ENCODE results near the gene MORN1.
A peak's percentile ranks its signal among the peaks of the same experiment; 100 is the strongest.

Gene MORN1

GRCh38 chr1:2415337-2415736 lies 24.0 kb upstream of the MORN1 start:
- peaks cover 25 to 52% of the 10 kb centered on the region in 2 donors for H3K4me1 Mint-ChIP-seq
- H3K36me3 Mint-ChIP-seq = peaks cover 3 to 4% of the 10 kb centered on the region in 2 donors
- peaks cover 10 to 14% of the 10 kb centered on the region in 2 donors for H3K27me3 Mint-ChIP-seq
- peak overlapping the region; percentile 69 to 73 for H3K4me3 Mint-ChIP-seq
- no peak for DNase-seq
- H3K27ac Mint-ChIP-seq = peak overlapping the region; percentile 62
- no peaks in the 10 kb centered on the region for H3K9me3 Mint-ChIP-seq
- no peak for ATAC-seq (replicated peaks)

GRCh38 chr1:2414297-2414958 lies 23.1 kb upstream of the MORN1 start:
- Mint-ChIP-seq H3K27me3 (peaks cover 4 to 14% of the 10 kb centered on the region in 2 donors), H3K9me3 (no peaks in the 10 kb centered on the region), H3K4me3 (peak overlapping the region; percentile 91 to 92), H3K4me1 (peaks cover 25 to 60% of the 10 kb centered on the region in 2 donors), H3K36me3 (peaks cover 6 to 7% of the 10 kb centered on the region in 2 donors), H3K27ac (peak overlapping the region; percentile 88)
- ATAC-seq (replicated peaks) = peak; percentile 17 to 27
- peak; percentile 70 for DNase-seq

DNA sequence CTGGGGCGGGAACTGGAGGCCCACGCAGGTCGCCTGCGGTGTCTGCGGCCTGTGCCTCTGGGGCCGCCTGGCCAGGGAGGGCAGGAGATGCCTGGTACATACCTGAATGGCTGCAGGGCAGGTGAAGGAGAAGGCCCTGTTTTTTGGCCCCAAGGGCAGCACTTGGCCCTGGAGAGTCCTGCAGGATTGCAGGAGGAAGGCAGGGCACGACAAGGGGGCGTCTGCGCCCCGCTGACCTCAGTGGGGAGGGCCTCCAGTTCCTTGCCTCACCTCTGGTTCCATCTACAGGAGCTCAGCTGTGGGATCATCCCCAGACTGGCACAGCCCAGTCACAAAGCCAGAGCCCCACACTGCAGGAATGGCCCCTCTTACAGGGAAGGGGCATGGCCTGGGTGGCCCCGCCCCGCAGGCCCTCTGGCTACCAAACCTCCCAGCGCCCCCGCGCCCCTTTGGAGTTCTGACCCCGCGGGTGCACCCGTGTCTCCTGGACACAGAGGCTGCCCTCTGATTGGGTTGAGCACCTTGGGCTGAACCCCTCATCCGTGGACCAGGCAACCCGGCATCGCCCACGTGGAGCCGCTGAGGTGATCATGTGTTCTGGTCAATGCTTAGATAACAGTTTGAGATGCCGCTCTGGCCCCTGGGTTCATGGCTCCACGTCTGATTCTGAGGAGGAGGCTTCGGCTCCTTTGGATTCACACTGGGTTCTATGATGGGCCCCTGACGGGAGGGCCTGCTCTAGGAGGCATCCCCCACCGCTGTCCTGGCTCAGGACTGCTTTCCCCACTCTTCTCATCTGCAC lies 22.3 kb upstream of the MORN1 start:
- Mint-ChIP-seq H3K9me3 (no peaks in the 10 kb centered on the region), H3K27me3 (peaks cover 0 to 9% of the 10 kb centered on the region in 2 donors), H3K4me1 (peaks cover 22 to 67% of the 10 kb centered on the region in 2 donors), H3K36me3 (peaks cover 12 to 14% of the 10 kb centered on the region in 2 donors), H3K4me3 (peak overlapping the region; percentile 91 to 92), H3K27ac (peak overlapping the region; percentile 88)
- ATAC-seq (replicated peaks) = no peak
- no peak for DNase-seq

GRCh38 chr1:2412773-2413494 lies 21.6 kb upstream of the MORN1 start:
- H3K27me3 Mint-ChIP-seq = peaks cover 0 to 9% of the 10 kb centered on the region in 2 donors
- ATAC-seq (replicated peaks) (peak; percentile 45 to 48), DNase-seq (peak; percentile 55)
- H3K9me3 Mint-ChIP-seq = no peaks in the 10 kb centered on the region
- H3K27ac Mint-ChIP-seq = peak overlapping the region; percentile 71
- peak overlapping the region; percentile 91 to 92 for H3K4me3 Mint-ChIP-seq
- H3K4me1 Mint-ChIP-seq = peaks cover 22 to 67% of the 10 kb centered on the region in 2 donors
- peaks cover 12 to 14% of the 10 kb centered on the region in 2 donors for H3K36me3 Mint-ChIP-seq

DNA sequence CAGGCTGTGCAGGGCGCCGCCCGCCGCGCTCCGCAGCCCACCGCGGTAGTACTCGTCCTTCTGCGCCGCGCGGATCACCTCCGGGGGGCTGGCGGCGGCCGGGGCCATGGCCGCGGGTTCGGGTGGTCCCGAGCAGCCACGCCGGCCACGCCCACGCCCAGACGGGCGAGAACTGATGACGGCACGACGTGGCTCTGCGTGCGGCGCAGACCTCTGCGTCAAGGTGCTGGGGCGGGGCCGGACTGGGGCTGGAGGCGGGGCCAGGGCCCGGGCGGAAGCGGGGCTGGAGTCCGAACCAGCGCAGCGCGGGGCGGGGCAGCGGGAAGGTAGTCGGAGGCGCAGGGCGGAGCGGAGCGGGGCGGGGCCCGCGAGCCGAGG lies 21.0 kb upstream of the MORN1 start, which contains the start of gene PEX10:
PEX10 (minus strand) TSS at position 170 of the 378 bp plus-strand sequence; CDS start at position 108, 62 bp downstream.
- H3K27me3 Mint-ChIP-seq = peaks cover 0 to 9% of the 10 kb centered on the region in 2 donors
- H3K4me1 Mint-ChIP-seq = peaks cover 26 to 71% of the 10 kb centered on the region in 2 donors
- H3K9me3 Mint-ChIP-seq = no peaks in the 10 kb centered on the region
- DNase-seq (peak; percentile 99), ATAC-seq (replicated peaks) (peak; percentile 89 to 93)
- peaks cover 16 to 19% of the 10 kb centered on the region in 2 donors for H3K36me3 Mint-ChIP-seq
- peak within 1 kb of the TSS; percentile 91 to 92 for H3K4me3 Mint-ChIP-seq
- H3K27ac Mint-ChIP-seq = peak within 1 kb of the TSS; percentile 96

DNA sequence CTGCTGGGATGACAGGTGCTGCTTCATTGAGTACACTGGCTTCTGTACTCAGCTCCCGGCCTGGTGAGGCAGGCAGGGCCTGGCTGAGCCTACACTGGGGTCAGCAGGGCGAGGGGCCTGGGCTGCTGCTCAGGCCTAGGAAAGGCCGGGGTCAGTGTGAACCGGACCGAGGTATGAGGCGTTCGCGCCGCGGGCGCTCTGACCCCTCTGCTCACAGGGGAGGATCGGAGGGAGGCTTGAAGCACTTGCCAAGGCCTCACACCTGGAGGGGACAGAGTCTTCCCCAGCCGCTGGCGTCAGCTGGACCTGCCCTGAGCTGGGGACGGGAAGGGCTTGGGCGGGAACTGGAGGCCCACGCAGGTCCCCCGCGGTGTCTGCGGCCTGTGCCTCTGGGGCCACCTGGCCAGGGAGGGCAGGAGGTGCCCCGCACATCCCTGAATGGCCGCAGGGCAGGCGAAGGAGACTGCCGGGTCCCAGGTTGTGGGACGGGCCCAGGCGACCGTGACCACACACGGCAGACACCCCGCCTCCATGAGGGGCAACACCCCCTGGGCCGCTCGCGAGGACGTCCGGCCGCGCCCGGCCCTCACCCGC lies 20.5 kb upstream of the MORN1 start:
- H3K36me3 Mint-ChIP-seq = peaks cover 16 to 21% of the 10 kb centered on the region in 2 donors
- H3K9me3 Mint-ChIP-seq = no peaks in the 10 kb centered on the region
- peak overlapping the region; percentile 96 for H3K27ac Mint-ChIP-seq
- ATAC-seq (replicated peaks) (peak; percentile 33 to 40), DNase-seq (no peak)
- peak overlapping the region; percentile 91 to 92 for H3K4me3 Mint-ChIP-seq
- peaks cover 0 to 6% of the 10 kb centered on the region in 2 donors for H3K27me3 Mint-ChIP-seq
- H3K4me1 Mint-ChIP-seq = peaks cover 27 to 69% of the 10 kb centered on the region in 2 donors

- ATAC-seq (replicated peaks) (no peak), DNase-seq (no peak)
- Mint-ChIP-seq H3K4me1 (peaks cover 20 to 47% of the 10 kb centered on the region in 2 donors), H3K27me3 (no peaks in the 10 kb centered on the region), H3K4me3 (no peak overlapping the region), H3K9me3 (no peaks in the 10 kb centered on the region), H3K27ac (no peak overlapping the region), H3K36me3 (peaks cover 19 to 24% of the 10 kb centered on the region in 2 donors)
Measured at GRCh38 chr1:2409745-2410144, 18.4 kb upstream of the MORN1 start.

DNA sequence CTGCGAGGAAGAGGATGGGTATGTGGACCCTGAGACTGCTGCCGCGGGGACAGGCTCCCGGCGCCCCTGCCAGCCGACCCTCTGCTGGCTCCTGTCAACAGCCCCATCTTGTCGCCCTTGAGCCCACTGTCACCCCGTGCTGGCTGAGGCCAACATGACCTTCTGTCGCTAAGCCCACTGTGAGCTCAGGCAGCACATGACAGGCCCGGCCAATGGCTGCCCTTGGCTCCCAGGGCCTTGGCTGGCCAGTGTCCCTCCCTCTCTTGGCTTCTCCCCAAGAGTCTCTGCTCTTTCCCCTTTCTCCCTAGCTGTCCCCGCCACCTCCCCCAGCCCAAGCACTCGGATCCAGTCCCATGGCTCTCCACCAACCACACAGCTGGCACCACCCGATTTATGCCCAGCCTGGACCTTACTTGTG lies 17.5 kb upstream of the MORN1 start:
- H3K4me1 Mint-ChIP-seq = peaks cover 13 to 39% of the 10 kb centered on the region in 2 donors
- ATAC-seq (replicated peaks) (no peak), DNase-seq (no peak)
- no peaks in the 10 kb centered on the region for H3K27me3 Mint-ChIP-seq
- H3K9me3 Mint-ChIP-seq = no peaks in the 10 kb centered on the region
- no peak overlapping the region for H3K27ac Mint-ChIP-seq
- peaks cover 19 to 24% of the 10 kb centered on the region in 2 donors for H3K36me3 Mint-ChIP-seq
- H3K4me3 Mint-ChIP-seq = no peak overlapping the region

DNA sequence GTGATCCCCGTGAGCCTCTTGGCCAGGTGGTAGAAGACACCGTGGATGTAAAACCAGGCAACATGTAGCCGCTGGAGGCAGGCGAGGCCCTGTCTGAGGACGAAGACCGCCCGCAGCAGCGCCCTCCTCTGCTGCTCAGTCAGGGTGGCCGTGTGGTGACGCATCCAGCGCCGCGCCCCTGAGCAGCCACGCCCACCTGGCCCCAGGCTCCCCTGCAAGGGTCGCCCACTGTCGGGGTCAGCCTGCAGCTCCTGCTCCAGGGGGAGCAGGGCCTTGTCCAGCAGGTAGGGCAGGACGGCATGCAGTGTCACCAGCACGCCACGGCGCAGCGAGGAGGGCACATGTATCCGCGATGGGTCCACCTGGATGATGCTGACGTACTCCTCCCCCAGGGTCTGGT lies 17.1 kb upstream of the MORN1 start:
- Mint-ChIP-seq H3K27ac (no peak overlapping the region), H3K27me3 (no peaks in the 10 kb centered on the region)

DNA sequence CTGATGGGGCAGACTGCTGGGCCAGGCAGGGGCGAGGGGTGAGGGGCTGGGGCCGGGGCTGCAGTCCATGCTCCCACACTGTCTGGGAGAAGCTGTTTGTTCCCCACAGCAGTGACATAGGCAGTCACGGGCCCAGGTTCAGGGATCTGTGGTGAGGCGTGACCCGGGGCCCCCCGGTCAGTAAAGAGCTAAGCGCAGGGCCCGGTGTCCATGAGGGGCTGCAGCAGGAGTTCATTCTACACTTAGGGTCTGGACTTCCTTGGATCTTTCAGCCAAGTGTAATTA lies 16.6 kb upstream of the MORN1 start:
- Mint-ChIP-seq H3K27ac (no peak overlapping the region), H3K4me3 (no peak overlapping the region), H3K4me1 (peaks cover 10 to 35% of the 10 kb centered on the region in 2 donors), H3K36me3 (peaks cover 22 to 26% of the 10 kb centered on the region in 2 donors), H3K27me3 (no peaks in the 10 kb centered on the region), H3K9me3 (no peaks in the 10 kb centered on the region)
- ATAC-seq (replicated peaks) = no peak
- DNase-seq = no peak

More for the DNA sequence above, 17.1 kb upstream of the MORN1 start:
- Mint-ChIP-seq H3K4me1 (peaks cover 10 to 35% of the 10 kb centered on the region in 2 donors), H3K4me3 (no peak overlapping the region), H3K36me3 (peaks cover 19 to 24% of the 10 kb centered on the region in 2 donors), H3K9me3 (no peaks in the 10 kb centered on the region)
- DNase-seq (no peak), ATAC-seq (replicated peaks) (no peak)

DNA sequence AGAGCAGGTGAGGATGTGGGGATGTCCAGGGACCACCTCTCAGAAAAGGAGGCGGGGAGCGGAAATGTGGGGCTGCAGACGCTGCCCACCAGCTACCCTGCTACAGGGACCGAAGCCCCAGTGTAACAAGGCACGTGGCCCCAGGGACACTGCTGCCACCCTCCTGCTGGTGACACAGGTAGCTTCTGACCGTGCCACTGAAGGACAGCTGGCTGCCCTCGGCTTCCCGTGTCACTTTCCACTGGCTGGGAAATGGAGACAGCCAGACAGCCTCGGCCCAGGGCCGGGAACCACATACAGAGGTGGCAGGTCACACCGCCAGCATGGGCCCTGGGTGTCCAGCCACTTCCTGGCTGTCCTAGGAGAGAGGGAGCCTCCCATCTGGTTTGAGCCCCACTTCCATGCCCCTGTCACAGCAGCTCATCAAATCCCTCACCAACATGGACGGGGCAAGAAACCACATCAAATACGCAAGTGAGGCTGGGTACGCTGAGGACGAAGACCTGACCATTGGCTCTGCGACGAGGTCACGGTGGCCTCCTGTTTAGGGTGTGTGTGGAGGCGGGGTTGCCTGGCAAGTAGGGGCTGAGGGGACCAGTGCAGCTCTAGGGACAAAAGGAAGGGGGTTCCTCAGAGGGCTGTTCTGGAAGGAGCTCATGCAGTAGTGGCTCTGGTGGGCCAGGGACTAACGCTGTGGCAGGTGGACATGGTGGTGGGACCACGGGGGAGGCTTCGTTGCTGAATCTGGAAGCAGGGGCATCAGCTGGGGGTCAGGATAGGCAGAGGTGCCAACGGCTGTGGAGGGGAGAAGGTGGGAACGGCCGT lies 16.0 kb upstream of the MORN1 start:
- no peaks in the 10 kb centered on the region for H3K27me3 Mint-ChIP-seq
- H3K4me3 Mint-ChIP-seq = no peak overlapping the region
- ATAC-seq (replicated peaks) (no peak), DNase-seq (no peak)
- H3K4me1 Mint-ChIP-seq = peaks cover 10 to 35% of the 10 kb centered on the region in 2 donors
- peaks cover 26 to 31% of the 10 kb centered on the region in 2 donors for H3K36me3 Mint-ChIP-seq
- H3K9me3 Mint-ChIP-seq = no peaks in the 10 kb centered on the region
- H3K27ac Mint-ChIP-seq = peak overlapping the region; percentile 62

DNA sequence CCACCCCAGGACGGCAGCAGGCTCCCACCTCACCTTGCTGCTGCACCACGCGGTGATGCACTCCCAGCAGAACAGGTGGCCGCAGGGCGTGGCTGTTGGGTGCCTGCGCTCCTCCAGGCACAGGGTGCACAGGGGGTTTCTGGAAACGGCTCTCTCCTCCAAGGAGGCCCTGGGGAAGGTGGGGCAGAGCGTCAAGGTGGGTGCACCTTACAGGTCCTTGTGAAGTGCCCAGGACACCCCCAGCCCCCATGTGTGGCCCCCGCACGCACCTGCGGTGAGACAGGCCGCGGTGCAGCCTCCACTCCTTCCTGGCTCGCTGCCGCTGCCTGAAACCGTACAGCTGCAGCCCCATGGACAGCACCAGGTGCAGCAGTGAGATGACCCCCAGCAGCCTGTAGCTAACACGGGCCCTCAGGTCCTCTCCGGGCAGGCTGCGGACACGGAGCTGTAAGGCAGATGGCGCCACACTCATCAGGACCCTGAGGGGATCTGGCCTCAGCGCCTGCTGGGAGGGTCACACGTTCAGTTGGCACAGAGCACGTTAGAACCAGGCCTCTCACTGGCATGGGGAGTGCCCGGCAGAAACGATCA lies 15.2 kb upstream of the MORN1 start:
- peaks cover 8 to 32% of the 10 kb centered on the region in 2 donors for H3K4me1 Mint-ChIP-seq
- peak overlapping the region; percentile 51 for H3K27ac Mint-ChIP-seq
- peak in 1 of 2 donors; percentile 14 for ATAC-seq (replicated peaks)
- no peaks in the 10 kb centered on the region for H3K9me3 Mint-ChIP-seq
- no peak for DNase-seq
- peaks cover 30 to 40% of the 10 kb centered on the region in 2 donors for H3K36me3 Mint-ChIP-seq
- H3K4me3 Mint-ChIP-seq = no peak overlapping the region
- H3K27me3 Mint-ChIP-seq = no peaks in the 10 kb centered on the region
